Left lung (tissue), 10 donors: ENCODE measurements around the gene GNG14. TPM values are rescaled to one million over a fixed set of nuclear protein-coding genes. Genes with fewer than 3 reads are reported as not detected.
A peak's percentile ranks its signal among the peaks of the same experiment; 100 is the strongest.

Experiments
- ATAC-seq: fragments of 200-7000 bp; cut with Tn5 transposase; one replicate; pipeline ENCODE4 v1.9.1; 2020; ENCODE audit warnings: moderate library complexity
- DNase-seq, 4 donors: peaks; one replicate each; pipeline ENCODE4 v3.0.0-alpha.2; 2013 to 2020
- H3K27ac ChIP-seq, 2 donors: fragments of 200-600 bp; sonication (generic) in 1 of 2; one replicate each; pipeline versions ENCODE4 v1.5.0 to v1.8.0; 2020 to 2021
- H3K27me3 ChIP-seq, 2 donors: fragments of 200-600 bp; sonication (generic) in 1 of 2; one replicate each; pipeline versions ENCODE4 v1.5.0 to v1.8.0; 2020 to 2021
- H3K36me3 ChIP-seq, 2 donors: fragments of 200-600 bp; sonication (generic) in 1 of 2; one replicate each; pipeline versions ENCODE4 v1.5.0 to v1.8.0; 2020 to 2021
- H3K4me1 ChIP-seq, 2 donors: fragments of 200-600 bp; one replicate each; pipeline ENCODE4 v1.8.0; 2021
- H3K4me3 ChIP-seq, 2 donors: fragments of 200-600 bp; sonication (generic) in 1 of 2; one replicate each; pipeline versions ENCODE4 v1.5.0 to v1.8.0; 2020 to 2021; ENCODE audit warnings: mild to moderate bottlenecking in 1 of 2
- H3K9me3 ChIP-seq, 2 donors: fragments of 200-600 bp; sonication (generic) in 1 of 2; one replicate each; pipeline versions ENCODE4 v1.5.0 to v1.8.0; 2020 to 2021
- CTCF ChIP-seq, 2 donors: fragments of 200-600 bp; sonication (generic) in 1 of 2; IDR thresholded peaks; one replicate each; pipeline versions ENCODE4 v1.5.0 to v1.8.0; 2021; ENCODE audit warnings: antibody characterized with exemption in 2 of 2
- intact Hi-C, 2 donors: fragments of 100-400 bp; cut with DNase I; formaldehyde crosslinking; loops; one replicate each; pipeline versions ENCODE4 v1.11.2 to v1.14.2; 2022
- polyA plus RNA-seq, 6 donors: library from polyadenylated mRNA; unstranded; fragments of 120-200 nt; gene quantifications; one replicate each; pipeline ENCODE4 v1.2.1, GENCODE V29; 2013; ENCODE audit not compliant: insufficient read length in 6 of 6
- total RNA-seq, 2 donors: library from RNA; stranded (reverse); fragmentation: NEBNext Ultra II Directional; extraction: Animal tissue kit (Norgen Biotek cat#: 25700); gene quantifications; one replicate each; pipeline ENCODE4 v1.2.1, GENCODE V29; 2021
- donor health status: DM: no; HTN: yes; CAD: no.
- donor health status: DM: no; HTN: no; CAD: no.

The GNG14 gene
- total and polyA plus RNA-seq, 8 donors: 0.55 to 0.73 TPM; not detected in 6

- Histone ChIP-seq H3K9me3 (no peaks in the 10 kb centered on the region), H3K36me3 (peaks cover 0 to 100% of the 10 kb centered on the region in 2 donors), H3K4me3 (no peak overlapping the region), H3K27ac (no peak overlapping the region), H3K4me1 (no peaks in the 10 kb centered on the region), H3K27me3 (no peaks in the 10 kb centered on the region)
- intact Hi-C loops: no loop called here
- DNase-seq: no peak
- ATAC-seq: no peak
- no peak for TF ChIP-seq CTCF (IDR thresholded peaks at IDR 0.05)
Measured at GRCh38 chr19:12705169-12705568, 17.4 kb downstream of the GNG14 start.

GRCh38 chr19:12705654-12706331, 18.0 kb downstream of the GNG14 start:
- no peak overlapping the region for H3K27ac ChIP-seq
- H3K4me1 ChIP-seq: no peaks in the 10 kb centered on the region
- ATAC-seq: no peak
- no peak for TF ChIP-seq CTCF (IDR thresholded peaks at IDR 0.05)
- DNase-seq: peak in 1 of 4 donors; percentile 76
- H3K36me3 ChIP-seq: peaks cover 0 to 100% of the 10 kb centered on the region in 2 donors
- intact Hi-C loops: no loop called here
- no peak overlapping the region for H3K4me3 ChIP-seq
- no peaks in the 10 kb centered on the region for H3K9me3 ChIP-seq
- no peaks in the 10 kb centered on the region for H3K27me3 ChIP-seq

GRCh38 chr19:12706332-12706718, 18.5 kb downstream of the GNG14 start:
- H3K4me3 ChIP-seq: no peak overlapping the region
- TF ChIP-seq CTCF (IDR thresholded peaks at IDR 0.05): no peak
- no peak overlapping the region for H3K27ac ChIP-seq
- ATAC-seq: no peak
- intact Hi-C loops: no loop called here
- H3K9me3 ChIP-seq: no peaks in the 10 kb centered on the region
- DNase-seq: no peak
- peaks cover 0 to 100% of the 10 kb centered on the region in 2 donors for H3K36me3 ChIP-seq
- no peaks in the 10 kb centered on the region for H3K4me1 ChIP-seq
- no peaks in the 10 kb centered on the region for H3K27me3 ChIP-seq

- intact Hi-C loops: no loop called here
Measured at GRCh38 chr19:12708641-12709040, 20.8 kb downstream of the GNG14 start.

GRCh38 chr19:12711187-12711586, 23.4 kb downstream of the GNG14 start:
- DNase-seq: no peak
- peaks cover 0 to 98% of the 10 kb centered on the region in 2 donors for H3K36me3 ChIP-seq
- H3K27me3 ChIP-seq: no peaks in the 10 kb centered on the region
- no peak for TF ChIP-seq CTCF (IDR thresholded peaks at IDR 0.05)
- intact Hi-C loops: no loop called here
- no peak overlapping the region for H3K27ac ChIP-seq
- H3K4me3 ChIP-seq: no peak overlapping the region
- no peak for ATAC-seq
- H3K9me3 ChIP-seq: no peaks in the 10 kb centered on the region
- H3K4me1 ChIP-seq: no peaks in the 10 kb centered on the region

More at GRCh38 chr19:12708641-12709040, 20.8 kb downstream of the GNG14 start:
- Histone ChIP-seq H3K36me3 (peaks cover 0 to 98% of the 10 kb centered on the region in 2 donors), H3K4me1 (no peaks in the 10 kb centered on the region), H3K9me3 (no peaks in the 10 kb centered on the region), H3K27ac (no peak overlapping the region), H3K27me3 (no peaks in the 10 kb centered on the region), H3K4me3 (no peak overlapping the region)
- TF ChIP-seq CTCF (IDR thresholded peaks at IDR 0.05): no peak
- DNase-seq: no peak
- ATAC-seq: no peak
